GM12878 (cell line): Measurements from ENCODE around the gene GFI1. TPM values are rescaled to one million over a fixed set of nuclear protein-coding genes. Genes with fewer than 3 reads are reported as not detected.

Source experiments
- ATAC-seq: fragments of 200-7000 bp; cut with Tn5 transposase; 3 replicates; pipeline ENCODE4 v1.9.1; 2020; ENCODE audit warnings: mild to moderate bottlenecking, moderate library complexity
- BruUV-seq: library from RNA; stranded (reverse); fragments of 400-500 nt; replicated peaks from 2 replicates; lab custom pipeline; 2021; lab: Mats Ljungman, UMichigan
- CTCF ChIA-PET: fragments of 300-600 bp; sonication (Branson Sonifier 250); formaldehyde crosslinking; extraction: SDS; loops from one replicate; lab custom pipeline; 2021; ENCODE audit warnings: inconsistent platforms; lab: Yijun Ruan, JAX
- POLR2A ChIA-PET: fragments of 350-600 bp; formaldehyde crosslinking; extraction: SDS; loops from one replicate; lab custom pipeline; 2021; ENCODE audit warnings: inconsistent platforms; lab: Charles Lee
- RAD21 ChIA-PET: fragments of 300-600 bp; sonication (Branson Sonifier 250); formaldehyde crosslinking; loops from one replicate; lab custom pipeline; 2023; ENCODE audit warnings: antibody characterized with exemption; ENCODE audit not compliant: unreplicated experiment; lab: Charles Lee
- SMC1A ChIA-PET: fragments of 300-600 bp; sonication (Branson Sonifier 250); formaldehyde crosslinking; loops from one replicate; lab custom pipeline; 2023; ENCODE audit not compliant: unreplicated experiment, uncharacterized antibody; lab: Charles Lee
- DNase-seq: peaks from one replicate; pipeline ENCODE4 v3.0.0-alpha.2; 2011; ENCODE audit warnings: low read depth, low spot score
- FAIRE-seq: peaks from 3 replicates; lab custom pipeline; 2011; peaks lifted over from hg19 to GRCh38; lab: Jason Lieb, UNC
- H2AFZ ChIP-seq: 2 replicates; pipeline ENCODE4 v1.6.0; 2011; ENCODE audit warnings: low read depth, low read length, control low read depth; ENCODE audit not compliant: control insufficient read depth
- H3K27ac ChIP-seq: 2 replicates; pipeline ENCODE4 v1.5.1; 2011; ENCODE audit warnings: control low read depth; ENCODE audit not compliant: control insufficient read depth, insufficient read depth
- H3K27me3 ChIP-seq, 2 experiments: replicated peaks in 1 of 2; 2 replicates each; pipeline versions ENCODE4 v1.6.0 to v1.6.1; 2011; ENCODE audit warnings: low read length in 1 of 2; ENCODE audit not compliant: control insufficient read depth in 2 of 2, insufficient read depth in 2 of 2
- H3K36me3 ChIP-seq, 2 experiments: 2 replicates each; pipeline ENCODE4 v1.5.1; 2011; ENCODE audit warnings: low read length in 1 of 2; ENCODE audit not compliant: control insufficient read depth in 2 of 2, insufficient read depth in 2 of 2
- H3K4me1 ChIP-seq: 2 replicates; pipeline ENCODE4 v1.6.1; 2011; ENCODE audit warnings: mild to moderate bottlenecking, low read length, moderate library complexity, mixed read lengths; ENCODE audit not compliant: control insufficient read depth, insufficient read depth
- H3K4me2 ChIP-seq: 2 replicates; pipeline ENCODE4 v1.6.0; 2011; ENCODE audit warnings: control low read depth; ENCODE audit not compliant: control insufficient read depth, insufficient read depth
- H3K4me3 ChIP-seq: fragments of 200-600 bp; sonication (generic); 2 replicates; pipeline ENCODE4 v1.5.1; 2016
- H3K79me2 ChIP-seq: 2 replicates; pipeline ENCODE4 v1.6.0; 2011; ENCODE audit warnings: low read length; ENCODE audit not compliant: control insufficient read depth, insufficient read depth
- H3K9ac ChIP-seq: 2 replicates; pipeline ENCODE4 v1.8.0; 2011; ENCODE audit warnings: low read length, control low read depth, mixed read lengths; ENCODE audit not compliant: control insufficient read depth, insufficient read depth
- H3K9me3 ChIP-seq: replicated peaks from 3 replicates; pipeline ENCODE4 v1.5.1; 2011; ENCODE audit warnings: mild to moderate bottlenecking, low read length; ENCODE audit not compliant: control insufficient read depth, insufficient read depth
- H4K20me1 ChIP-seq: 2 replicates; pipeline ENCODE4 v1.6.0; 2011; ENCODE audit not compliant: control insufficient read depth, insufficient read depth
- CBX5 ChIP-seq: sonication (generic); IDR thresholded peaks from 2 replicates; pipeline ENCODE4 v1.6.1; 2016; ENCODE audit warnings: low read depth, moderate library complexity, mild to moderate bottlenecking, inconsistent platforms
- CREB1 ChIP-seq: IDR thresholded peaks from 2 replicates; pipeline ENCODE4 v1.6.1; 2012; ENCODE audit warnings: low read depth, mild to moderate bottlenecking, inconsistent platforms
- LARP7 ChIP-seq: fragments of 450-650 bp; IDR thresholded peaks from 2 replicates; pipeline ENCODE4 v1.6.1; 2017; ENCODE audit warnings: mild to moderate bottlenecking
- RAD21 ChIP-seq: IDR thresholded peaks from 2 replicates; pipeline ENCODE4 v1.6.1; 2011; ENCODE audit warnings: mild to moderate bottlenecking, low read depth, low read length, moderate library complexity; ENCODE audit not compliant: insufficient read depth
- WGBS: methylation state at CpG from one replicate; pipeline ENCODE4 v1.1.6; 2016; ENCODE audit warnings: low lambda C conversion rate; ENCODE audit not compliant: insufficient replicate concordance, insufficient coverage; ENCODE audit errors: missing lambda C conversion rate; 5-methylcytosine and 5-hydroxymethylcytosine counted together
- in situ Hi-C: fragments of 300-500 bp; cut with MboI; formaldehyde crosslinking; loops from 9 replicates; pipeline ENCODE4 v1.14.3; 2018; ENCODE audit warnings: mixed read lengths
- intact Hi-C: fragments of 100-400 bp; cut with micrococcal nuclease; formaldehyde crosslinking; loops from one replicate; pipeline ENCODE4 v1.14.2; 2022; ENCODE audit not compliant: unreplicated experiment
- polyA plus RNA-seq, 11 experiments: library from polyadenylated mRNA; depleted of rRNA in 4 of 11; unstranded in 6 of 11; stranded (reverse) in 5 of 11; fragments of >200 nt; fragmentation: Nextera tagmentation in 4 of 11; fragmentation: Illumina TruSeq in 1 of 11; extraction: Ambion mirVana in 4 of 11; extraction: Trizol in 1 of 11; gene quantifications; 1 replicate in 1 of 11; 2 replicates in 10 of 11; pipeline versions ENCODE4 v1.2.1 to v1.2.3, GENCODE V29; 2011 to 2016; ENCODE audit warnings: inconsistent platforms in 2 of 11, missing spikeins in 2 of 11, low read depth in 1 of 11
- total RNA-seq, 4 experiments: library from RNA; depleted of rRNA in 3 of 4; stranded (reverse); fragments of >200 nt in 3 of 4; fragmentation: Illumina TruSeq in 1 of 4; extraction: Trizol in 1 of 4; gene quantifications; 2 replicates each; pipeline versions ENCODE4 v1.2.1 to v1.2.3, GENCODE V29; 2013 to 2021
- TF ChIP-seq, protein P1 (sequence below): fragments of 450-650 bp; IDR thresholded peaks from 2 replicates; pipeline ENCODE4 v1.6.1; 2018; ENCODE audit warnings: borderline replicate concordance, mild to moderate bottlenecking; ENCODE audit not compliant: partially characterized antibody
- TF ChIP-seq, protein P2 (sequence below): fragments of 450-650 bp; IDR thresholded peaks from 2 replicates; pipeline ENCODE4 v1.6.1; 2018; ENCODE audit warnings: mild to moderate bottlenecking, low read depth, moderate library complexity; ENCODE audit not compliant: partially characterized antibody
- TF ChIP-seq, protein P3 (sequence below): IDR thresholded peaks from 2 replicates; pipeline ENCODE4 v1.6.1; 2012; ENCODE audit warnings: mild to moderate bottlenecking, low read depth, low read length

GFI1 gene
- total and polyA plus RNA-seq, 10 of the 15 experiments (the other 5 are each of a cell fraction or from before 2014, with no cell fraction given): 1.8 to 18.3 (median 7.4) TPM

DNA sequence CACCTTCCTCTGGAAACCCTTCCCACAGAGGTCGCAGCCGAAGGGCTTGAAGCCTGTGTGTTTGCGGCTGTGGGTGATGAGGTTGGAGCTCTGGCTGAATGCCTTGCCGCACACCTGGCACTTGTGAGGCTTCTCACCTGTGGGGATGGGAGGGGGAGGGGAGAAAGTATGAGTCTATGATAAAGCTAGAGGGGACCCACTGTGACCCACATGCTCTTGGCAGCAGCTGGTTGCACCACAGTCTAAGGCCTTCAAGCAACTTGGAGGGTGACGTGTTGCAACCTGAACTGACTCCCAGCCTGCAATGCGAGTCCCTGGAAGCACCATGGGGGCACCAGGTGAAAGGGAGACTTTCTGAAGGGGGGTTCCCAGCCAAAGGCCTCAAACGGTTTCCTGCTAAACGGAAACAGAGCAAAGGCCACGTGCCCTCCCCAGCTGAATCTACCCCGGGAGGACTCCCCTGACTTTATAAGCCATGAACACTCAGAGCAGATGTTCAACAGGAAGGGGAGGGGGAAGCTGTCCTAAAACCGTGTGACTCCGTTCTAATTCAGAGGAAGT is 10.6 kb downstream of the GFI1 start (continued):
- TF ChIP-seq, protein P1, sequence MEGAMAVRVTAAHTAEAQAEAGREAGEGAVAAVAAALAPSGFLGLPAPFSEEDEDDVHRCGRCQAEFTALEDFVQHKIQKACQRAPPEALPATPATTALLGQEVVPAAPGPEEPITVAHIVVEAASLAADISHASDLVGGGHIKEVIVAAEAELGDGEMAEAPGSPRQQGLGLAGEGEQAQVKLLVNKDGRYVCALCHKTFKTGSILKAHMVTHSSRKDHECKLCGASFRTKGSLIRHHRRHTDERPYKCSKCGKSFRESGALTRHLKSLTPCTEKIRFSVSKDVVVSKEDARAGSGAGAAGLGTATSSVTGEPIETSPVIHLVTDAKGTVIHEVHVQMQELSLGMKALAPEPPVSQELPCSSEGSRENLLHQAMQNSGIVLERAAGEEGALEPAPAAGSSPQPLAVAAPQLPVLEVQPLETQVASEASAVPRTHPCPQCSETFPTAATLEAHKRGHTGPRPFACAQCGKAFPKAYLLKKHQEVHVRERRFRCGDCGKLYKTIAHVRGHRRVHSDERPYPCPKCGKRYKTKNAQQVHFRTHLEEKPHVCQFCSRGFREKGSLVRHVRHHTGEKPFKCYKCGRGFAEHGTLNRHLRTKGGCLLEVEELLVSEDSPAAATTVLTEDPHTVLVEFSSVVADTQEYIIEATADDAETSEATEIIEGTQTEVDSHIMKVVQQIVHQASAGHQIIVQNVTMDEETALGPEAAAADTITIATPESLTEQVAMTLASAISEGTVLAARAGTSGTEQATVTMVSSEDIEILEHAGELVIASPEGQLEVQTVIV: no peak
- TF ChIP-seq, protein P2, sequence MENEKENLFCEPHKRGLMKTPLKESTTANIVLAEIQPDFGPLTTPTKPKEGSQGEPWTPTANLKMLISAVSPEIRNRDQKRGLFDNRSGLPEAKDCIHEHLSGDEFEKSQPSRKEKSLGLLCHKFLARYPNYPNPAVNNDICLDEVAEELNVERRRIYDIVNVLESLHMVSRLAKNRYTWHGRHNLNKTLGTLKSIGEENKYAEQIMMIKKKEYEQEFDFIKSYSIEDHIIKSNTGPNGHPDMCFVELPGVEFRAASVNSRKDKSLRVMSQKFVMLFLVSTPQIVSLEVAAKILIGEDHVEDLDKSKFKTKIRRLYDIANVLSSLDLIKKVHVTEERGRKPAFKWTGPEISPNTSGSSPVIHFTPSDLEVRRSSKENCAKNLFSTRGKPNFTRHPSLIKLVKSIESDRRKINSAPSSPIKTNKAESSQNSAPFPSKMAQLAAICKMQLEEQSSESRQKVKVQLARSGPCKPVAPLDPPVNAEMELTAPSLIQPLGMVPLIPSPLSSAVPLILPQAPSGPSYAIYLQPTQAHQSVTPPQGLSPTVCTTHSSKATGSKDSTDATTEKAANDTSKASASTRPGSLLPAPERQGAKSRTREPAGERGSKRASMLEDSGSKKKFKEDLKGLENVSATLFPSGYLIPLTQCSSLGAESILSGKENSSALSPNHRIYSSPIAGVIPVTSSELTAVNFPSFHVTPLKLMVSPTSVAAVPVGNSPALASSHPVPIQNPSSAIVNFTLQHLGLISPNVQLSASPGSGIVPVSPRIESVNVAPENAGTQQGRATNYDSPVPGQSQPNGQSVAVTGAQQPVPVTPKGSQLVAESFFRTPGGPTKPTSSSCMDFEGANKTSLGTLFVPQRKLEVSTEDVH: no peak
- TF ChIP-seq LARP7: no peak

DNA sequence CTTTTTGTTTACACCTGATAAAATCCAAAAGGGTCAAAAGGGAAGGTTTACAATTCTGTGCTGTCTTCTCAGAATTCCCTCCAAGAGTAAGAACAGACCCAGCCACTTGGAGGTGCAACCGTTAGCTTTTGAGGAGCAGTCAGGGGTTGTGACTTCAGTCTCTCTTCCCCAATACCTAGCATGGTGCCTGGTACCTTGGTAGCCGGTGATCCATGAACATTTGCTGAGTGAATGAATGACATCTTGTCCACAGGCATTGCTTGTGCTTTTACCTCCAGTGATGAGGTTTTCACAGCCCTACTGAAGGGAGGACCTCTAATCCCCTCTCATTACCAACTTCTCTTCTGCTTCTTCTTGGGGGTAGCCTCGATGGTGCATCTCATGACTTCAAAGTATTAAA is 11.7 kb downstream of the GFI1 start:
- peak; percentile 5; the same call in 1 of the 3 replicates for ATAC-seq
- CTCF ChIA-PET: interaction anchor here (0.6 to 4.2 kb wide), 12 partner anchors 8 to 185 kb away, joined by 3 to 22 read pairs (median 6); partner anchors contain the start of gene GFI1
- Histone ChIP-seq H3K9me3 (no peaks in the 10 kb centered on the region), H4K20me1 (no peaks in the 10 kb centered on the region), H3K27ac (no peak overlapping the region), H3K4me2 (no peak overlapping the region), H3K27me3 (no peaks in the 10 kb centered on the region), H3K36me3 (peaks cover 0 to 8% of the 10 kb centered on the region in 2 experiments; a peak in 2 of 4 replicates), H3K9ac (no peak overlapping the region), H2AFZ (no peak overlapping the region), H3K4me3 (no peak overlapping the region), H3K4me1 (peaks cover 34% of the 10 kb centered on the region), H3K79me2 (no peaks in the 10 kb centered on the region)
- intact Hi-C loops (no loop called here), in situ Hi-C loops (no loop called here)
- no TSS peak for BruUV-seq
- FAIRE-seq: no peak
- WGBS: 63% methylated on average over 3 of the region's 3 CpGs
- SMC1A ChIA-PET: interaction anchor here (0.6 to 2.9 kb wide), 13 partner anchors 10 to 164 kb away, joined by 3 to 41 read pairs (median 6); partner anchors contain the start of gene GFI1
- no peak for DNase-seq
- RAD21 ChIA-PET: interaction anchor here (0.7 to 5.1 kb wide), 7 partner anchors 10 to 178 kb away, joined by 3 to 69 read pairs (median 7); partner anchors contain the start of gene GFI1
- POLR2A ChIA-PET: interaction anchor here (0.5 to 2.4 kb wide), 6 partner anchors 8 to 128 kb away, joined by 3 to 21 read pairs (median 8); partner anchors contain the start of gene GFI1
- TF ChIP-seq RAD21 (peak; percentile 26; the same call in 1 of the 2 replicates), CREB1 (no peak), CBX5 (no peak)
- TF ChIP-seq, protein P3, sequence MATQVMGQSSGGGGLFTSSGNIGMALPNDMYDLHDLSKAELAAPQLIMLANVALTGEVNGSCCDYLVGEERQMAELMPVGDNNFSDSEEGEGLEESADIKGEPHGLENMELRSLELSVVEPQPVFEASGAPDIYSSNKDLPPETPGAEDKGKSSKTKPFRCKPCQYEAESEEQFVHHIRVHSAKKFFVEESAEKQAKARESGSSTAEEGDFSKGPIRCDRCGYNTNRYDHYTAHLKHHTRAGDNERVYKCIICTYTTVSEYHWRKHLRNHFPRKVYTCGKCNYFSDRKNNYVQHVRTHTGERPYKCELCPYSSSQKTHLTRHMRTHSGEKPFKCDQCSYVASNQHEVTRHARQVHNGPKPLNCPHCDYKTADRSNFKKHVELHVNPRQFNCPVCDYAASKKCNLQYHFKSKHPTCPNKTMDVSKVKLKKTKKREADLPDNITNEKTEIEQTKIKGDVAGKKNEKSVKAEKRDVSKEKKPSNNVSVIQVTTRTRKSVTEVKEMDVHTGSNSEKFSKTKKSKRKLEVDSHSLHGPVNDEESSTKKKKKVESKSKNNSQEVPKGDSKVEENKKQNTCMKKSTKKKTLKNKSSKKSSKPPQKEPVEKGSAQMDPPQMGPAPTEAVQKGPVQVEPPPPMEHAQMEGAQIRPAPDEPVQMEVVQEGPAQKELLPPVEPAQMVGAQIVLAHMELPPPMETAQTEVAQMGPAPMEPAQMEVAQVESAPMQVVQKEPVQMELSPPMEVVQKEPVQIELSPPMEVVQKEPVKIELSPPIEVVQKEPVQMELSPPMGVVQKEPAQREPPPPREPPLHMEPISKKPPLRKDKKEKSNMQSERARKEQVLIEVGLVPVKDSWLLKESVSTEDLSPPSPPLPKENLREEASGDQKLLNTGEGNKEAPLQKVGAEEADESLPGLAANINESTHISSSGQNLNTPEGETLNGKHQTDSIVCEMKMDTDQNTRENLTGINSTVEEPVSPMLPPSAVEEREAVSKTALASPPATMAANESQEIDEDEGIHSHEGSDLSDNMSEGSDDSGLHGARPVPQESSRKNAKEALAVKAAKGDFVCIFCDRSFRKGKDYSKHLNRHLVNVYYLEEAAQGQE: no peak
